ENCODE results near the gene ODF4. TPM values are rescaled to one million over a fixed set of nuclear protein-coding genes. Genes with fewer than 3 reads are reported as not detected.
"Not testable (repeated sequence)": the region's sequence is repeated elsewhere in the genome, so short reads cannot be mapped to it uniquely, and the experiment has no call there.

The ODF4 gene
- polyA plus RNA-seq, 1 donor = not detected

GRCh38 chr17:8368193-8368592, 28.6 kb downstream of the ODF4 start:
- DNase-seq (ENCODE audit: low read depth) = no peak

GRCh38 chr17:8369944-8370343, 30.3 kb downstream of the ODF4 start:
- DNase-seq (ENCODE audit: low read depth) = no peak

DNA sequence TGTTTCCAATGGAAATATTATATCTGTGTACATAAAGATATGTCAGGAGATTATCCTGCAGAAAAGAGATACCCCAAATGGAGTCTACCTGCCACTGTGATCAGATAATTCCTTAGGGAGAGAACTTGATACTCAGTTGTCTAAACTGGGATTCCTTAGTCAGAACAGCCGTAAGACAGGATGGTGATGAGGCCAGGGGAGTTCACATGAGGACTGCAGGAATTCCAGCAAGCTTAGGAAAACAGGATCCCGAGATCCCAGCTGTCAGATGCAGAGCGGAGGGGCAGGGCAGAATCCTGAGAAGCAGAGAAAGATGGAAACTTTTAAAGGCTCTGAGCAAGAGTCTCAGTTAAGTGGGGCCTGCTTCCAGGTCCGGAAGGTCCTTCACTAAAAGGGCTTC, 32.1 kb downstream of the ODF4 start:
- DNase-seq (ENCODE audit: low read depth) = no peak

DNA sequence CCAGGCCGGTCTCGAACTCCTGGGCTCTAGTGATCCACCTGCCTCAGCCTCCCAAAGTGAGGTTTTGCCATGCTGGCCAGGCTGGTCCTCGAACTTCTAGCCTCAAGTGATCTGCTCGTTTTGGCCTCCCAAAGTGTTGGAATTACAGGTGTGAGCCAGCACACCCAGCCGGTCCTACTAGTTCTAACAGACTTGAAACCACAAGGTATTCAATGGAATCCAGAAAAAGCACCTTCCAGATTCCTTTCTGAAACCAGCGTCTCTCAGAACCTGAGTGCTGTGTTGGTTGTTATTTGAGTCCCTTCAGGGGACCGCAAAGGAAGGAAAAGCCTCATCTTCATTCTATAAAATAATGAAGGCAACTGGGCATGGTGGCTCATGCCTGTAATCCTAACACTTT, 32.8 kb downstream of the ODF4 start:
- no peak for DNase-seq (ENCODE audit: low read depth)

DNA sequence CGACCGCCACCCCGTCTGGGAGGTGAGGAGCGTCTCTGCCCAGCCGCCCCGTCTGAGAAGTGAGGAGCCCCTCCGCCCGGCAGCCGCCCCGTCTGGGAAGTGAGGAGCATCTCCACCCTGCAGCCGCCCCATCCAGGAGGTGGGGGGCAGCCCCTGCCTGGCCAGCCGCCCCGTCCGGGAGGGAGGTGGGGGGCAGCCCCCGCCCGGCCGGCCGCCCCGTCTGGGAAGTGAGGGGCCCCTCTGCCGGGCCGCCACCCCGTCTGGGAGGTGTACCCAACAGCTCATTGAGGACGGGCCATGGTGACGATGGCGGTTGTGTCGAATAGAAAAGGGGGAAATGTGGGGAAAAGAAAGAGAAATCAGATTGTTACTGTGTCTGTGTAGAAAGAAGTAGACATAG, 34.2 kb downstream of the ODF4 start:
- DNase-seq (ENCODE audit: low read depth) = not testable (repeated sequence)

GRCh38 chr17:8375738-8376259, 36.2 kb downstream of the ODF4 start:
- DNase-seq (ENCODE audit: low read depth) = no peak

DNA sequence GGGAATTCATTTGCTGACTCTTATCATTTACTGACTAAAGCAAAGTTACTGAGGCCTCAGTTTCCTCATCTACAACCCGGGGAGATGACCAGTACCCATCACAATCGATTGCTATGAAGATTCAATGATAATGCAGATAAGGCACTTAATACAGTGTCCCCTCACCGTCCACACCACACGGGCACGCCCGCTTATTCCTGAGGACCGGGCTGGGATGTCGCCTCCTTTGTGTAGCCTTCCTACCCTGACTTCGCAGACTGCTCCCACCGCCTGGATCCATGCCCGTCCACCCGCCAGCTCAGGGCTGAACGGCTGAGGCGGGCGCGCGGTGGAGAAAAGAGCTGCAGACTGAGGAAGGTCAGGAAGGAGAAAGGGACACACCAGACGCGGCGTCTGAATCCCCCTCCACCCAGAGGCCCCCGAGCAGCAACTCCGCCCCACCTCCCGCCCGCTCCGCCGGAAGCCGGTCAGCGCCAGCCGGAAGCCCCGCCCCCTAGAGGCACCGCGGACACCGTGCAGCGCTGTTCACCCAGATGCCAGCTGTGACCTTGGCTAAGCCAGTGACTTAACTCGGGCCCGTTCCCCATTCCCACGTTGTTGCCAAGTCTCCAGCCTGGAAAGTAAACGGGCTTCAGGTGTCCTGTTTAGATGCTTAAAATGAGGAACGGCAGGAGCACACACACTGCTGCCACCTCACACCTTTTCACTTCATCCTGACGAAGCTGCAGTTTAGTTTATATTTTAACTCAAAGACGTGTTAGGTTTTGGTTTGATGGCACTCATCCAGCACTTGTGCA, 36.8 kb downstream of the ODF4 start, which contains the start of gene KRABD2:
Gene KRABD2, minus strand, starts transcription at position 434 of the 797 bp plus-strand sequence.
- DNase-seq (ENCODE audit: low read depth) = peak; percentile 41

DNA sequence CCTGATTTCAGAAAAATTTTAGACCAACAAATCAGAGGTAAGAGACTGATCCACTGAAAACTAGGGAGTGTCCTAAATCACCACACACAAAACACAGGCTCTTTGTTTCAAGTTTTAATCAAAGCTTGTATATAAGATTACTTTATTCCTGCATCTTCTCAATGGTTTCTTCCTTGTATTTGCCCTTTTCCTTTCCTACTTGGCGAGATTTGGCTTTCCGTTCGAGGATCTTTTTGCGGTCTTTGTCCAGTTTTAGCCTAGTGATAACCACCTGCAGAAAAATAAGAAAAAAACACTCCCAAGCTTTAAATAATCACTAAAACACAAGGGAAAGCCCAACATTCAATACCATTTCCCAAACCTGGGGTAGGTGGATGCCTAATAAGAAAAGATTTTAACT, 37.8 kb downstream of the ODF4 start:
- no peak for DNase-seq (ENCODE audit: low read depth)

GRCh38 chr17:8378117-8378516, 38.5 kb downstream of the ODF4 start:
- DNase-seq (ENCODE audit: low read depth) = not testable (repeated sequence)

GRCh38 chr17:8380049-8380448, 40.4 kb downstream of the ODF4 start:
- DNase-seq (ENCODE audit: low read depth) = no peak

DNA sequence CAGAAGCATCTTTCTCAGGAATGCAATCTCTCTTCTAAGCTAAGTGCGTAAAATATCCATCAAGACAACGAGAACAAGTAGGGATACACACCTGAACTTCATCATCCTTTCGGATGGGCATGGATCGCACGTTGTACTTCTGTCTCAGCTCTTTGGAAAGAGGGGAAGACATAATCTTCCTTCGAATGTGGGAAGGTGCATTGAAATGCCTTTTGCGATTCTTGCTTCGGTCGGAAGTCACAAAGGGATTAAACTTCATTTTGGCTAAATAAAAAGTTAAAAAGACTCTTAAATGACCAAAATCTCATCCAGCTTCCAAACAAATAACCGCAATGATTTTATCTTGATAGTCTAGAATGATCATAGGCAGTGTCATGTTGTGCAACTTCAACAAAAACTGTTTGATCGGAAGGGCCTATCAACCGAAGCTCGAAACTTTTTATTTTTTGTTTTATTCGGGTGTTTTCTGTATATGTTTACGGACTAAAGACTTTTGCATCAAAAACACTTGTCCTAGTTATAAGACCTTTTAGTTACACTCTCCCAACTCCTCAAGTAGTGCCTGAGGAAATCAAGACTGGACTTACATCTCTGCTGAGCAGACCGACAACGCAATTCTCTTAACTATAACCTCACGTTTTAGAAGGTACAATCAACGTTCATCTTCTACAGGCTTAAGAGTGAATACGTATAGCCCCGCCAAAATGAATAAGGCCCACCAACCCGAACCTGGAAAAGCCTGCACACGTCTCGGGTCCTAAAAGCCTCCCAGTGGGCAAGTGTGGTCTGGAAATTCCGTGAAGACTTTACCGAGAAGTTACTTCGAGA, 42.6 kb downstream of the ODF4 start:
- no peak for DNase-seq (ENCODE audit: low read depth)

DNA sequence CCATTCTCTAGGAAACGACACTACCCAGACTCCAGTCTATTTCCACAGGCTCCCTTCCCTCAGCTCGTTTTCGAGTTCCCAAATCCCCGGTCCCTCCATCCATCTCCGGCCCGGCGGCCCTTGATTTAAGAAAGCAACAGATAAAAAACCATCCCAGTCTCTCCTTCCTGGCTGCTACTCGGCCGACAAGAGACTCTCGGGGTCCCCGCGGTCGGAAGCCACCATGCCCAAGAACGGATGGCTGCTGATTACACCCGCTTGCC, 43.2 kb downstream of the ODF4 start:
- no peak for DNase-seq (ENCODE audit: low read depth)

- peak; percentile 97 for DNase-seq (ENCODE audit: low read depth)
Measured at GRCh38 chr17:8383143-8383822, 43.6 kb downstream of the ODF4 start, which contains the start of gene RPL26. Gene RPL26, minus strand, starts transcription at chr17:8383193. Its CDS starts 883 bp downstream, at chr17:8382310.

GRCh38 chr17:8384801-8385378, 45.2 kb downstream of the ODF4 start:
- DNase-seq (ENCODE audit: low read depth) = no peak

DNA sequence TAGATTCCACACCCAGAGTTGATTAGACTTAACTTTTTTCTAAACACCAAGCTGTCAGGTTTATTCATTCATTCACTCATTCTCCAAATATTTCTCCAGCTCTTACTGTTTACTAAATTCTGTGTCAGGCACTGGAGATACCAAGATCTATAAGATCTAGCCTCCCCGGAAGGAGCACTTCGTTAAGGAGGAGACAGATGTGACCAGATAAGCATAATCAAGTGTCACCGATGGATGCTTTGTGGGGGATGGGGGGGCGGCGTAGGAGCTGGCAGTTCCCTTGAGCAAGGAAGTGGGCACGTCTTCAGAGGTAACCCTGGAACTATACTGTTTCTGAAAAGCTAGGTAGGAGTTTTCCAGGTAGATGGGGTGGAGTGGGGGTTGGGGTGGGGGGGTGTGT, 47.2 kb downstream of the ODF4 start:
- DNase-seq (ENCODE audit: low read depth) = no peak

GRCh38 chr17:8387914-8388651, 48.4 kb downstream of the ODF4 start:
- DNase-seq (ENCODE audit: low read depth) = no peak

- DNase-seq (ENCODE audit: low read depth) = no peak
Measured at GRCh38 chr17:8391711-8392110, 52.1 kb downstream of the ODF4 start.

DNA sequence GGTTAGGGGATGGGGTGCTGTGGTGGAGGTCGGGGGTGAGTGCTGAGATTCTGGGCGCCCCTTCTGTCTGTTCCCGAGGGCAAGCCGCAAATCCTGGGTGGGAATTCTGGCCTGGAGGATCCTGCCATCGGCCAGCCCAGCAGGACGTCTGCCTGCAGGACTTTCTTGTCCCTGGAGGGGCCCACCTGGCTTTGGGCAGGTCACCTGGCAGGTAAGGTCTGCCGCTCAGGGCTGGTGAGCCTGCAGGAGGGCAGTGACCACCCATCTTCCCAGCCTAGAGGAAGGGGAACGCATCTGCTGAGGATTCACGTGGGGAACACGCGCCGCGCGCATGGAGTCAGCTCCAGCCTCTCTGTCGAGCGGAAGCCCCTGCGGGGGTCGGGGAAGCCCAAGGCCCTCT, 52.6 kb downstream of the ODF4 start:
- DNase-seq (ENCODE audit: low read depth) = no peak

- DNase-seq (ENCODE audit: low read depth) = no peak
Measured at GRCh38 chr17:8392674-8393469, 53.2 kb downstream of the ODF4 start.
